ENCODE measurements around the gene KATNB1.

KATNB1 gene

GRCh38 chr16:57791195-57791892 is 55.8 kb downstream of the KATNB1 start:
- DNase-seq, result peak; percentile 67
- TF ChIP-seq EZH2phosphoT487 (IDR thresholded peaks at IDR 0.05; ENCODE audit: low read length) (no peak), EZH2 (optimal IDR thresholded peaks at IDR 0.05; ENCODE audit: low read depth, low read length) (no peak), CTCF (IDR thresholded peaks at IDR 0.05; ENCODE audit: low read length) (no peak)
- H3K27ac ChIP-seq (ENCODE audit: low read length), result peak overlapping the region; percentile 88
- H3F3A ChIP-seq (ENCODE audit: insufficient read depth, low read length), result peaks cover 24% of the 10 kb centered on the region
- H3K4me2 ChIP-seq (ENCODE audit: low read depth, low read length), result peak overlapping the region; percentile 88
- H3K4me3 ChIP-seq (ENCODE audit: low read length), result peak overlapping the region; percentile 35
- H3K27me3 ChIP-seq (replicated peaks; ENCODE audit: insufficient read depth, low read length), result no peaks in the 10 kb centered on the region
- peaks cover 14% of the 10 kb centered on the region for H3K79me2 ChIP-seq (ENCODE audit: low read length)
- no peaks in the 10 kb centered on the region for H3K36me3 ChIP-seq (replicated peaks; ENCODE audit: insufficient read depth, low read length)
- H2AFZ ChIP-seq (ENCODE audit: low read length), result peak overlapping the region; percentile 74
- H3K9me2 ChIP-seq (replicated peaks; ENCODE audit: insufficient read depth, low read length), result no peaks in the 10 kb centered on the region
- H4K20me1 ChIP-seq (ENCODE audit: insufficient read depth, low read length), result no peaks in the 10 kb centered on the region
- no peaks in the 10 kb centered on the region for H3K9me3 ChIP-seq (replicated peaks; ENCODE audit: insufficient read depth, low read length)
- peaks cover 38% of the 10 kb centered on the region for H3K4me1 ChIP-seq (ENCODE audit: low read length)
- peak overlapping the region; percentile 61 for H3K9ac ChIP-seq (ENCODE audit: low read length)

GRCh38 chr16:57791893-57792461 is 56.4 kb downstream of the KATNB1 start:
- Histone ChIP-seq H3K4me3 (ENCODE audit: low read length) (peak overlapping the region; percentile 35), H3F3A (ENCODE audit: insufficient read depth, low read length) (peaks cover 24% of the 10 kb centered on the region), H3K4me2 (ENCODE audit: low read depth, low read length) (peak overlapping the region; percentile 88), H3K4me1 (ENCODE audit: low read length) (peaks cover 41% of the 10 kb centered on the region), H3K27ac (ENCODE audit: low read length) (peak overlapping the region; percentile 88), H4K20me1 (ENCODE audit: insufficient read depth, low read length) (no peaks in the 10 kb centered on the region), H3K36me3 (replicated peaks; ENCODE audit: insufficient read depth, low read length) (no peaks in the 10 kb centered on the region), H3K9me2 (replicated peaks; ENCODE audit: insufficient read depth, low read length) (no peaks in the 10 kb centered on the region), H3K9me3 (replicated peaks; ENCODE audit: insufficient read depth, low read length) (no peaks in the 10 kb centered on the region), H3K9ac (ENCODE audit: low read length) (peak overlapping the region; percentile 61), H2AFZ (ENCODE audit: low read length) (peak overlapping the region; percentile 74), H3K79me2 (ENCODE audit: low read length) (peaks cover 20% of the 10 kb centered on the region), H3K27me3 (replicated peaks; ENCODE audit: insufficient read depth, low read length) (no peaks in the 10 kb centered on the region)
- no peak for TF ChIP-seq CTCF (IDR thresholded peaks at IDR 0.05; ENCODE audit: low read length)
- no peak for TF ChIP-seq EZH2phosphoT487 (IDR thresholded peaks at IDR 0.05; ENCODE audit: low read length)
- no peak for TF ChIP-seq EZH2 (optimal IDR thresholded peaks at IDR 0.05; ENCODE audit: low read depth, low read length)
- no peak for DNase-seq

- Histone ChIP-seq H3F3A (ENCODE audit: insufficient read depth, low read length) (peaks cover 29% of the 10 kb centered on the region), H3K9ac (ENCODE audit: low read length) (no peak overlapping the region), H3K27ac (ENCODE audit: low read length) (no peak overlapping the region), H3K27me3 (replicated peaks; ENCODE audit: insufficient read depth, low read length) (no peaks in the 10 kb centered on the region), H3K4me2 (ENCODE audit: low read depth, low read length) (peak overlapping the region; percentile 34; the same call in 1 of the 2 replicates), H3K36me3 (replicated peaks; ENCODE audit: insufficient read depth, low read length) (no peaks in the 10 kb centered on the region), H3K4me3 (ENCODE audit: low read length) (no peak overlapping the region), H2AFZ (ENCODE audit: low read length) (no peak overlapping the region), H3K79me2 (ENCODE audit: low read length) (peaks cover 24% of the 10 kb centered on the region), H4K20me1 (ENCODE audit: insufficient read depth, low read length) (no peaks in the 10 kb centered on the region), H3K9me2 (replicated peaks; ENCODE audit: insufficient read depth, low read length) (no peaks in the 10 kb centered on the region), H3K9me3 (replicated peaks; ENCODE audit: insufficient read depth, low read length) (no peaks in the 10 kb centered on the region), H3K4me1 (ENCODE audit: low read length) (peaks cover 51% of the 10 kb centered on the region)
- no peak for TF ChIP-seq EZH2phosphoT487 (IDR thresholded peaks at IDR 0.05; ENCODE audit: low read length)
- no peak for TF ChIP-seq CTCF (IDR thresholded peaks at IDR 0.05; ENCODE audit: low read length)
- TF ChIP-seq EZH2 (optimal IDR thresholded peaks at IDR 0.05; ENCODE audit: low read depth, low read length), result no peak
- no peak for DNase-seq
Measured at GRCh38 chr16:57794849-57795430, 59.4 kb downstream of the KATNB1 start.

All from MM.1S (cell line).